ENCODE results near the gene SNAP23.

GRCh38 chr15:42504631-42505030, 9.2 kb downstream of the SNAP23 start:
- TF ChIP-seq, protein P1, sequence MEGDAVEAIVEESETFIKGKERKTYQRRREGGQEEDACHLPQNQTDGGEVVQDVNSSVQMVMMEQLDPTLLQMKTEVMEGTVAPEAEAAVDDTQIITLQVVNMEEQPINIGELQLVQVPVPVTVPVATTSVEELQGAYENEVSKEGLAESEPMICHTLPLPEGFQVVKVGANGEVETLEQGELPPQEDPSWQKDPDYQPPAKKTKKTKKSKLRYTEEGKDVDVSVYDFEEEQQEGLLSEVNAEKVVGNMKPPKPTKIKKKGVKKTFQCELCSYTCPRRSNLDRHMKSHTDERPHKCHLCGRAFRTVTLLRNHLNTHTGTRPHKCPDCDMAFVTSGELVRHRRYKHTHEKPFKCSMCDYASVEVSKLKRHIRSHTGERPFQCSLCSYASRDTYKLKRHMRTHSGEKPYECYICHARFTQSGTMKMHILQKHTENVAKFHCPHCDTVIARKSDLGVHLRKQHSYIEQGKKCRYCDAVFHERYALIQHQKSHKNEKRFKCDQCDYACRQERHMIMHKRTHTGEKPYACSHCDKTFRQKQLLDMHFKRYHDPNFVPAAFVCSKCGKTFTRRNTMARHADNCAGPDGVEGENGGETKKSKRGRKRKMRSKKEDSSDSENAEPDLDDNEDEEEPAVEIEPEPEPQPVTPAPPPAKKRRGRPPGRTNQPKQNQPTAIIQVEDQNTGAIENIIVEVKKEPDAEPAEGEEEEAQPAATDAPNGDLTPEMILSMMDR (IDR thresholded peaks at IDR 0.05) = no peak
- no peak for TF ChIP-seq POLR2A (IDR thresholded peaks at IDR 0.05)
